Effector CD4-positive, alpha-beta T cell (primary cell): ENCODE measurements around the gene EYA2.

Source experiments
- DNase-seq: peaks from one replicate; pipeline ENCODE4 v3.0.0-alpha.2; 2020

EYA2 gene

GRCh38 chr20:47079047-47079446, 184.4 kb downstream of the EYA2 start:
- no peak for DNase-seq

GRCh38 chr20:47080365-47080764, 185.7 kb downstream of the EYA2 start:
- no peak for DNase-seq

GRCh38 chr20:47086316-47086715, 191.7 kb downstream of the EYA2 start:
- no peak for DNase-seq

- no peak for DNase-seq
Observed at GRCh38 chr20:47088335-47088734, 193.7 kb downstream of the EYA2 start.

- DNase-seq = no peak
Observed at GRCh38 chr20:47089151-47089550, 194.5 kb downstream of the EYA2 start.

- no peak for DNase-seq
Observed at GRCh38 chr20:47090835-47091234, 196.2 kb downstream of the EYA2 start.

GRCh38 chr20:47093320-47093966, 198.8 kb downstream of the EYA2 start:
- no peak for DNase-seq

- no peak for DNase-seq
Observed at GRCh38 chr20:47095690-47096089, 201.0 kb downstream of the EYA2 start.

GRCh38 chr20:47097691-47098622, 203.3 kb downstream of the EYA2 start:
- no peak for DNase-seq

GRCh38 chr20:47099093-47099492, 204.4 kb downstream of the EYA2 start:
- DNase-seq = no peak

GRCh38 chr20:47099825-47100441, 205.3 kb downstream of the EYA2 start:
- no peak for DNase-seq

- DNase-seq = no peak
Observed at GRCh38 chr20:47102629-47103028, 208.0 kb downstream of the EYA2 start.

GRCh38 chr20:47106786-47107185, 212.1 kb downstream of the EYA2 start:
- no peak for DNase-seq

- DNase-seq = no peak
Observed at GRCh38 chr20:47108994-47109393, 214.4 kb downstream of the EYA2 start.

- DNase-seq = no peak
Observed at GRCh38 chr20:47110819-47111218, 216.2 kb downstream of the EYA2 start.

- DNase-seq = no peak
Observed at GRCh38 chr20:47111576-47111975, 216.9 kb downstream of the EYA2 start.

GRCh38 chr20:47113362-47114109, 218.9 kb downstream of the EYA2 start:
- DNase-seq = no peak

GRCh38 chr20:47115694-47116093, 221.1 kb downstream of the EYA2 start:
- no peak for DNase-seq

GRCh38 chr20:47117371-47117770, 222.7 kb downstream of the EYA2 start:
- DNase-seq = no peak

GRCh38 chr20:47117773-47118172, 223.1 kb downstream of the EYA2 start:
- DNase-seq = no peak

GRCh38 chr20:47118206-47118605, 223.6 kb downstream of the EYA2 start:
- DNase-seq = no peak

GRCh38 chr20:47118641-47119040, 224.0 kb downstream of the EYA2 start:
- no peak for DNase-seq

- DNase-seq = no peak
Observed at GRCh38 chr20:47120346-47120936, 225.8 kb downstream of the EYA2 start.
